NCI-H1694 treated with DMSO at 0.1 percent for 48 hours (cell line): Measurements from ENCODE around the gene ANGPT4.

Experiments
- DNase-seq: peaks from one replicate; lab custom pipeline; 2025; lab: John Stamatoyannopoulos, UW

Gene ANGPT4

GRCh38 chr20:939606-940005 is 23.5 kb upstream of the ANGPT4 start:
- DNase-seq = no peak

GRCh38 chr20:934186-934840 is 18.2 kb upstream of the ANGPT4 start:
- DNase-seq = no peak

DNA sequence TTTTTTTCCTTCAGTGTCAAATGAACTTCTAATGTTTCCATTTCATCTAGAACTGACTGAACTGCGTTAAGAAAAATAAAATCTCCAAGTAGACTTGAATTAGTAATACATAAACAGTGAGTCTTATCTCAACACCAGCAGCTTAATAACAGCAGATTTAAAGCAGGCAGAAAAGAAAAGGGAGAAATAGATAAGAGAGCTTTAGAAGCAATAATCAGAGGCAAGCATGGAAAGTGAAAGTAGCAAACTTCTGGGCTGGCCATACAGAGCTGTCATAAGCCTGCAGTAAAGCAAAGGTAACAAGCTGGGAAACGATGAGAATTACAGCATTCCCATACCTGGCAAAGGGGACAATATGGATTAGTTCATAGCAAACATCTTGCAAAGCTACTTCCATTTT is 16.9 kb upstream of the ANGPT4 start:
- DNase-seq = no peak

DNA sequence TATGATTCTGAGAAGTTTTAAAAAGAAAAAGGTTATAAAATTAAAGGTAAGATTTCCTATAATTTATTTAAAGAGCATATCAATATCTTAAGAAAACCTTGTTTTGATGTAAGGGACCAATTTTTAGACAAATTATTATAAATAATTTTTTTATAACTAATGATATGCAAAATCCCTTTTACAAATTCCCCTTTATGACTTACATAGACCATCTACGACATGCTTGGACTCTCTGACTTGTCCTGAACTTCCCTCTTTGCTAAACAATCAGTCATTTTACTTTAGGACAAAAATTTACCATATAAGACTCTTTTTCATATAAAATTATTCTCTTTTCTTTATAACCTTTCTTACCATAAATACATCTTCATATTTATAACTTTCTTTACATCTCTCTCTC is 15.3 kb upstream of the ANGPT4 start:
- no peak for DNase-seq

DNA sequence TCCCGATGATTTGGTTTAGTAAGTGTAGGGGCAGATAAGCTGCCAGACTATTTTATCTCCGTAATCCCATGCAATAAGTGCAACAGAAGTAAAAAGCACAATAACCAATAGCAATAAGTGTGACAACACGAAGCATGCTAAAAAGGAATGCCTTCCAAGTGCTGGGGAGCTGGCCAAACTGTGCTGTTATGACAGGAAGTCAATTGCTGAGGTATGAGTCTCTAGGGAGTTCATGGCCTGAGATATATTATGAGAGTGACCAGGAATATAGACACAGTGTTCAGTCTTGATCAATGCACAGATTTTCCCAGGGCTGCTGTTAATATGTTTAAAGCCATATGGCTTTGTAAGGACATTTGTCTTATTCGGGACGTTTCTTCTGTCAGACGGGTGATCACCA is 10.5 kb upstream of the ANGPT4 start:
- DNase-seq = no peak

- DNase-seq = no peak
These were observed 9.4 kb upstream of the ANGPT4 start for GRCh38 chr20:925516-925915.

- no peak for DNase-seq
These were observed 8.5 kb upstream of the ANGPT4 start for GRCh38 chr20:924639-925038.

DNA sequence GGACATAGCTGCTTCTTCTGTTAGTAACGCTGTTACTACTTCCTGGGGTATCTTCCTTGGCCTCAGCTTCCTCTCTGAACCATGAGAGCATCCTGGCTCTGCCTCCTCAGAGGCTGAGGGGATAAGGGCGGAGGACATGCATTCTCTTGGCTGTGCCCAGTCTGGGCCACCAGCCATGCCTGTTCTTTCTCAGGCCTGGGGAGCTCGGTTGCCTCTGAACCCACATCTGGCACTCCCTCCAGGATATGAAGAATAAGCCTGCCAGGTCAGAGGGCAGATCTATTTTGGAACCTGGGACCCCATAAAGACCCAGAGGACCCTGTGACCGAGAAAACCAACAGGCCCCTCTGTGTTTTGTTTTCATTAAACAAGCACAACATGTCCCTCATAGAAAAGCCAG is 6.6 kb upstream of the ANGPT4 start:
- DNase-seq = no peak

DNA sequence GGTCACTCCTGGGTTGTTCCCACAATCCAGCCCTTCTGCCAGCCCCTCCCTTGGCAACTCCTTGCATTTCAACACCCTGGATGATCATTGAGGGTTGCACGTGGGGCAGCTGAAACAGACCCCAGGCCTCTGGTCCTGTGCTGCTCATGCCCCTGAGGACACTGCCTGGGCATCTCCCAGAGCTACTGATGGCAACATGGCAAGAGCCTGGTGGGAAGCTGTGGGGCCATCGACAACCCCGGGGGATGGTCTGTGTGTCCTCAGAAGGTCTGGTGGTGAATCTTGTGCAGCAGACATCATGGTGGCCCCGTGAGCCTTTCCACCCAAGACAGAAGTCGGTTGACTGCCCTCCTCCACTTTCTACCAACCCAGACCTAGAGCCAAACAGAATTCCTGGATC is 4.9 kb upstream of the ANGPT4 start:
- DNase-seq = no peak

DNA sequence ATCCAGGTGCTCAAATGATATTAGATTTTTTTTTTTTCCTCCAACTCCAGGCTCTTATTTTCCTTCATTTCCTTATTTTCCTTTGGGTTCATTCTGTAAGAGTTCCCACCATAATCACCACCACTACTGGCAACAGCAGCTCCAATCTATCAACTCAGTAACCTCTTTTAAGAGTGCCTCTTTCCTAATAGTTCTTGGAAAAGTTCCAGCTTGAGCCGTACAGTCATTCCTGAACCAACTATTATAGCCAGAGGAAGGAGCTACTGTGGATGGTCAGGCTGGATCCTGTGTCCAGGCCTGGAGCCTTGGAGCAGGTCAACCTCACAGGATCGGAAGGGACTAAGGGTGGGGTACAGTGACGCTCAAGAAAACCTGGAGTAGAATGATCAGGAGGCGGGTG is 4.2 kb upstream of the ANGPT4 start:
- no peak for DNase-seq

- DNase-seq = no peak
These were observed 3.4 kb upstream of the ANGPT4 start for GRCh38 chr20:919491-919916.

- DNase-seq = no peak
These were observed 1.3 kb upstream of the ANGPT4 start for GRCh38 chr20:917416-917815.

DNA sequence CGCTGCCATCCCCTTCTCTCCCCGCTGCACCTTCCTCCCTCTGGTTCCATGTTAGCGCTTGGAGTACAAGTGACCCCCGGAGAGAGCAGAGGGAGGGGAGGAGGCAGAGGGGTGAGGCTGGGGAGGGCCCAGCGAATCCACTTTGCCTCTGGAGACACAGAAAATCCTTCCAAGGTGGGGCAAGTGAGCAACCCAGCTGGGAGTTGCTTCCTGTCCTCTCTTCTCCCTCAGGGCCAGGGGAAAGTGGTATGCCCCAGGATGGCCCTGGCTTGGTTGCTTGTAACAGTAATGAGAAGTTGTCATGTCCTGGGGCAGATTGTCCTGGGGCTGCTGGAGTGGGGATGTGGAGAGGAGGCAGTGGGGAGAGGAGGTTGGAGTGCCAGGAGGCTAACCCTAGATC is 691 bp upstream of the ANGPT4 start:
- no peak for DNase-seq

DNA sequence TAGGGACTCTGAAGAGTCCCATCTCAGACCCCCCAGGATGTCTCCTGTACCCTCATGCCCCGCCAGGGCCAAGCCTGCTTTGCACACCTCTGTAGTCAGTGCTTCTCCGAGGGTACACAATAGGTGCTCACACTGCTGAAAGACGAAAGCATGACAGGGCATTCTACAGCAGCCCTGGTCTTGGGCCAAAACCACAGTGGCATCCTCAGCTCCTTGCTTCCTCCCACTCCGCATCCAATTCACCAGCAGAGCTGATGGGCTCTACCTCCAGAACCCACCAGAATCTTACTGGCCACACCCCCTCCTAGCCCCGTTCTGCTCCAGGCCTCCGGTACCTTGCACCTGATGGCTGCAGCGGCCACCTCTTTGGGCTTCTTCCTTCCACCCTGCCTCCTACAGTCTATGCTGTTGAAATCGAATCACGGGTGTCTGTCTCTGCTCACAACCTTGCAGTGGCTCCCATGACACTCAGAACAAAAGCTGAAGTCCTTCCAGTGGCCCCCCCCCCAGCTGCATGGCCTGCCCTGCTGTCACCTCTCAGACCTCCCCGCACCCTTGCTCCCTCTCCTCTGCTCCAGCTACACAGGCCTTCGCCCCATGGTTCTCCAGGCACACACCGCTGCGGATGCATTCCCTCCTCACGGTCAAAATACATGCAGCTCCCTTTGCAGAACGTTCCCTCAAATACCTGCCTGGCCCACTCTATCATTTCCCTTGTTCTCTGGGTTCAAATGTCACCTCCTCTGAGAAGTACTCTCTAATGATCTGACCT is 1.2 kb downstream of the ANGPT4 start:
- no peak for DNase-seq

- DNase-seq = no peak
These were observed 2.8 kb downstream of the ANGPT4 start for GRCh38 chr20:913306-913849.

- no peak for DNase-seq
These were observed 4.1 kb downstream of the ANGPT4 start for GRCh38 chr20:911882-912600.

GRCh38 chr20:910870-911770 is 5.0 kb downstream of the ANGPT4 start:
- no peak for DNase-seq

- DNase-seq = no peak
These were observed 5.8 kb downstream of the ANGPT4 start for GRCh38 chr20:910132-910869.

DNA sequence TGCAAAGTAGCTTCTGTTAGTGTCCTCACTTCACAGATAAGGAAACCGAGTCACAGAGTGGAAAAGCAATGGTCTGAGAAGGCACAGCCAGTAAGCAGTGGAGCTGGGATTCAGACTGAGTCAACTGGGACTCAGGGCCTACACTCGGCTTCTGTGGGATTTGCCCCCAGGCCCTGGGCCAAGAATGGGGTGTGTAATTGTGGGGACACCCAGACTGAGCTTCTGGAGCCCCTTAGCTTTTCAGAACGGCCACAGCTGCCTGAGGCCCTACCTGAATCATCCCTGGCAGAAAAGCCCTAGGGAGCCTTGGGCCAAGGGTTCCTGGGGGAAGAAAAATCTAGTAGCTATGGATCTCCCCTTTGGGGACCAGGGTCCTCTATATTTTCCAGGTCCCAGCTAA is 6.5 kb downstream of the ANGPT4 start:
- DNase-seq = no peak

- no peak for DNase-seq
These were observed 9.3 kb downstream of the ANGPT4 start for GRCh38 chr20:906703-907270.

GRCh38 chr20:906001-906520 is 10.1 kb downstream of the ANGPT4 start:
- DNase-seq = no peak
